Measurements from ENCODE around the gene RHOXF2B. TPM values are rescaled to one million over a fixed set of nuclear protein-coding genes. Genes with fewer than 3 reads are reported as not detected.
"Not testable (repeated sequence)": the region's sequence is repeated elsewhere in the genome, so short reads cannot be mapped to it uniquely, and the experiment has no call there.

RHOXF2B gene
- total and polyA plus RNA-seq, 9 donors, result 0.08 to 0.17 (median 0.12) TPM; not detected in 6

GRCh38 chrX:120109378-120109777 lies 31.9 kb upstream of the RHOXF2B start:
- no peak overlapping the region for H3K27ac ChIP-seq
- H3K4me1 ChIP-seq (ENCODE audit: insufficient read depth), result no peaks in the 10 kb centered on the region
- 78 to 85% (median 80%) methylated on average over 1 of the region's 1 CpG for WGBS, 3 donors
- intact Hi-C loops (cut with DNase I), result no loop called here
- TF ChIP-seq POLR2A (IDR thresholded peaks at IDR 0.05), result no peak
- no peak for TF ChIP-seq EP300 (IDR thresholded peaks at IDR 0.05)
- TF ChIP-seq CTCF (IDR thresholded peaks at IDR 0.05), result no peak
- no peaks in the 10 kb centered on the region for H3K36me3 ChIP-seq
- no peak for DNase-seq
- no peaks in the 10 kb centered on the region for H3K27me3 ChIP-seq
- no peak overlapping the region for H3K4me3 ChIP-seq
- no peaks in the 10 kb centered on the region for H3K9me3 ChIP-seq

GRCh38 chrX:120104707-120105106 lies 27.2 kb upstream of the RHOXF2B start:
- H3K27ac ChIP-seq; H3K36me3 ChIP-seq; intact Hi-C loops (cut with DNase I); H3K4me3 ChIP-seq; H3K4me1 ChIP-seq (ENCODE audit: insufficient read depth); H3K27me3 ChIP-seq; DNase-seq: not testable (repeated sequence)
- H3K9me3 ChIP-seq, result peaks cover 0 to 12% of the 10 kb centered on the region in 2 donors
- WGBS, 3 donors, result 82 to 91% (median 88%) methylated on average over 2 of the region's 2 CpGs

- intact Hi-C loops (cut with DNase I); H3K36me3 ChIP-seq; H3K4me1 ChIP-seq (ENCODE audit: insufficient read depth); H3K4me3 ChIP-seq; H3K27me3 ChIP-seq; H3K27ac ChIP-seq; DNase-seq: not testable (repeated sequence)
- H3K9me3 ChIP-seq, result peaks cover 0 to 12% of the 10 kb centered on the region in 2 donors
- WGBS, 3 donors, result 76 to 80% (median 76%) methylated on average over 2 of the region's 2 CpGs
These were observed 23.6 kb upstream of the RHOXF2B start for GRCh38 chrX:120101057-120101456.

GRCh38 chrX:120090208-120090607 lies 12.7 kb upstream of the RHOXF2B start:
- no peak overlapping the region for H3K27ac ChIP-seq

GRCh38 chrX:120087289-120088017 lies 10.0 kb upstream of the RHOXF2B start:
- Histone ChIP-seq H3K36me3 (no peaks in the 10 kb centered on the region), H3K27me3 (no peaks in the 10 kb centered on the region), H3K27ac (peak overlapping the region in 1 of 2 donors; percentile 51), H3K4me3 (no peak overlapping the region), H3K4me1 (ENCODE audit: insufficient read depth) (no peaks in the 10 kb centered on the region), H3K9me3 (no peaks in the 10 kb centered on the region)
- no peak for TF ChIP-seq CTCF (IDR thresholded peaks at IDR 0.05)
- no peak for TF ChIP-seq EP300 (IDR thresholded peaks at IDR 0.05)
- TF ChIP-seq POLR2A (IDR thresholded peaks at IDR 0.05), result no peak
- 33 to 39% (median 38%) methylated on average over 10 of the region's 10 CpGs for WGBS, 3 donors
- peak in 2 of 5 donors; percentile 9 to 17 for DNase-seq
- intact Hi-C loops (cut with DNase I), result no loop called here

More at GRCh38 chrX:120090208-120090607, 12.7 kb upstream of the RHOXF2B start:
- TF ChIP-seq EP300 (IDR thresholded peaks at IDR 0.05) (no peak), POLR2A (IDR thresholded peaks at IDR 0.05) (no peak), CTCF (IDR thresholded peaks at IDR 0.05) (no peak)
- H3K27me3 ChIP-seq, result no peaks in the 10 kb centered on the region
- no peaks in the 10 kb centered on the region for H3K9me3 ChIP-seq
- no peak for DNase-seq
- H3K4me3 ChIP-seq, result no peak overlapping the region
- intact Hi-C loops (cut with DNase I), result loop anchor here in 1 of 4 donors (10.0 kb wide), 1 partner anchor 125 kb away; no protein-coding TSS in a partner anchor
- no peaks in the 10 kb centered on the region for H3K4me1 ChIP-seq (ENCODE audit: insufficient read depth)
- WGBS, 3 donors, result 45 to 70% (median 66%) methylated on average over 2 of the region's 2 CpGs
- no peaks in the 10 kb centered on the region for H3K36me3 ChIP-seq

- DNase-seq; H3K27ac ChIP-seq; H3K27me3 ChIP-seq; H3K9me3 ChIP-seq; H3K36me3 ChIP-seq; intact Hi-C loops (cut with DNase I); H3K4me3 ChIP-seq; H3K4me1 ChIP-seq (ENCODE audit: insufficient read depth): not testable (repeated sequence)
- no CpG with 5 or more reads among the region's 12 CpGs for WGBS, 3 donors
These were observed 8.2 kb upstream of the RHOXF2B start for GRCh38 chrX:120085553-120086185.

- H3K36me3 ChIP-seq; intact Hi-C loops (cut with DNase I); H3K9me3 ChIP-seq; H3K4me3 ChIP-seq; H3K27ac ChIP-seq; H3K4me1 ChIP-seq (ENCODE audit: insufficient read depth); H3K27me3 ChIP-seq; DNase-seq: not testable (repeated sequence)
- 57 to 90% (median 65%) methylated on average over 1 of the region's 1 CpG for WGBS, 3 donors
These were observed 11.3 kb downstream of the RHOXF2B start for GRCh38 chrX:120066169-120066568.

- H3K4me1 ChIP-seq (ENCODE audit: insufficient read depth); H3K27me3 ChIP-seq; H3K27ac ChIP-seq; DNase-seq; H3K4me3 ChIP-seq; H3K36me3 ChIP-seq; intact Hi-C loops (cut with DNase I); H3K9me3 ChIP-seq: not testable (repeated sequence)
- no CpG with 5 or more reads among the region's 6 CpGs for WGBS, 3 donors
These were observed 34.8 kb downstream of the RHOXF2B start for GRCh38 chrX:120042712-120043111.
